HepG2 (cell line): ENCODE results near the gene FILIP1. TPM values are rescaled to one million over a fixed set of nuclear protein-coding genes. Genes with fewer than 3 reads are reported as not detected.

Source experiments
- ATAC-seq: fragments of 200-7000 bp; cut with Tn5 transposase; 3 replicates; pipeline ENCODE4 v1.9.1; 2020; ENCODE audit warnings: mild to moderate bottlenecking, moderate library complexity
- BruUV-seq: library from RNA; stranded (reverse); fragments of 400-500 nt; replicated peaks from 2 replicates; lab custom pipeline; 2021; lab: Mats Ljungman, UMichigan
- CTCF ChIA-PET: fragments of 300-600 bp; formaldehyde crosslinking; extraction: SDS; loops from one replicate; lab custom pipeline; 2021; ENCODE audit warnings: low total read pairs, inconsistent platforms, low intra/inter-chr PET ratio; lab: Yijun Ruan, JAX
- POLR2A ChIA-PET: fragments of 350-600 bp; sonication (Branson Sonifier 250); formaldehyde crosslinking; loops from one replicate; lab custom pipeline; 2020; ENCODE audit warnings: antibody characterized with exemption, inconsistent platforms; lab: Yijun Ruan, JAX
- DNase-seq: peaks from one replicate; pipeline ENCODE4 v3.0.0-alpha.2; 2015; ENCODE audit warnings: low spot score
- FAIRE-seq: peaks from 3 replicates; lab custom pipeline; 2011; peaks lifted over from hg19 to GRCh38; lab: Jason Lieb, UNC
- H2AFZ ChIP-seq: one replicate; pipeline ENCODE4 v1.6.1; 2011; ENCODE audit warnings: low read length, inconsistent platforms
- H3K27ac ChIP-seq: fragments of 300-600 bp; 3 replicates; pipeline ENCODE4 v1.8.0; 2011; ENCODE audit warnings: mixed run types, mild to moderate bottlenecking, mixed read lengths, low read length, inconsistent platforms; ENCODE audit not compliant: insufficient read depth; ENCODE audit errors: extremely low read length
- H3K27me3 ChIP-seq, 2 experiments: fragments of 200-600 bp in 1 of 2; 2 replicates in 1 of 2; 3 replicates in 1 of 2; pipeline versions ENCODE4 v1.6.0 to v1.8.0; 2011; ENCODE audit warnings: low read length in 2 of 2, mild to moderate bottlenecking in 2 of 2, moderate library complexity in 2 of 2, inconsistent platforms in 1 of 2; ENCODE audit not compliant: insufficient read depth in 2 of 2, control insufficient read depth in 1 of 2
- H3K36me3 ChIP-seq, 2 experiments: fragments of 200-600 bp in 1 of 2; replicated peaks in 1 of 2; 2 replicates in 1 of 2; 3 replicates in 1 of 2; pipeline versions ENCODE4 v1.5.1 to v1.8.0; 2011; ENCODE audit warnings: low read length in 2 of 2, inconsistent platforms in 1 of 2; ENCODE audit not compliant: insufficient read depth in 2 of 2, control insufficient read depth in 1 of 2
- H3K4me1 ChIP-seq: 2 replicates; pipeline ENCODE4 v1.5.1; 2012; ENCODE audit warnings: low read length, inconsistent platforms; ENCODE audit not compliant: insufficient read depth
- H3K4me2 ChIP-seq: 2 replicates; pipeline ENCODE4 v1.6.0; 2011; ENCODE audit warnings: low read depth, low read length, inconsistent platforms
- H3K4me3 ChIP-seq, 3 experiments: fragments of 200-600 bp in 1 of 3; sonication (generic), shearing (Covaris generic) in 1 of 3; replicated peaks in 1 of 3; 2 replicates each; pipeline ENCODE4 v1.5.1; 2011 to 2016; ENCODE audit warnings: low read length in 3 of 3, inconsistent platforms in 2 of 3, low read depth in 2 of 3, mild to moderate bottlenecking in 2 of 3, control low read depth in 1 of 3, mixed read lengths in 1 of 3; ENCODE audit not compliant: insufficient read depth in 1 of 3
- H3K79me2 ChIP-seq: one replicate; pipeline ENCODE4 v1.6.1; 2011; ENCODE audit warnings: low read length, inconsistent platforms; ENCODE audit not compliant: insufficient read depth
- H3K9ac ChIP-seq: 2 replicates; pipeline ENCODE4 v1.6.0; 2011; ENCODE audit warnings: mild to moderate bottlenecking, low read depth, low read length, inconsistent platforms; ENCODE audit not compliant: insufficient read depth
- H3K9me3 ChIP-seq: 2 replicates; pipeline ENCODE4 v1.5.1; 2012; ENCODE audit warnings: mild to moderate bottlenecking, low read length
- H4K20me1 ChIP-seq: 2 replicates; pipeline ENCODE4 v1.6.0; 2011; ENCODE audit warnings: inconsistent platforms, mild to moderate bottlenecking, low read length, moderate library complexity; ENCODE audit not compliant: insufficient read depth
- E2F5 ChIP-seq: sonication (generic); formaldehyde crosslinking; conservative IDR thresholded peaks from 2 replicates; pipeline ENCODE4 v1.4.0; 2020; ENCODE audit warnings: missing genetic modification reagents
- NFYB ChIP-seq: sonication (generic); formaldehyde crosslinking; IDR thresholded peaks from 2 replicates; pipeline ENCODE4 v1.4.0; 2020; ENCODE audit warnings: missing genetic modification reagents
- SAFB2 ChIP-seq: sonication (generic); formaldehyde crosslinking; IDR thresholded peaks from 2 replicates; pipeline ENCODE4 v1.5.1; 2020; ENCODE audit warnings: missing genetic modification reagents, low read depth, mild to moderate bottlenecking, borderline replicate concordance
- SCMH1 ChIP-seq: sonication (generic); formaldehyde crosslinking; IDR thresholded peaks from 2 replicates; pipeline ENCODE4 v1.9.0; 2021; ENCODE audit warnings: missing genetic modification reagents, mild to moderate bottlenecking, borderline replicate concordance
- SMARCE1 ChIP-seq: fragments of 450-650 bp; IDR thresholded peaks from 2 replicates; pipeline ENCODE4 v1.6.1; 2017; ENCODE audit warnings: borderline replicate concordance
- ZNF350 ChIP-seq: sonication (generic); formaldehyde crosslinking; IDR thresholded peaks from 2 replicates; pipeline ENCODE4 v1.4.0; 2020; ENCODE audit warnings: mild to moderate bottlenecking, low read depth, missing genetic modification reagents, borderline replicate concordance
- ZNF564 ChIP-seq: sonication (generic); formaldehyde crosslinking; IDR thresholded peaks from 2 replicates; pipeline ENCODE4 v1.8.1; 2023; ENCODE audit warnings: mild to moderate bottlenecking, missing genetic modification reagents
- WGBS: methylation state at CpG from one replicate; pipeline ENCODE4 v1.1.6; 2017; ENCODE audit warnings: low lambda C conversion rate; 5-methylcytosine and 5-hydroxymethylcytosine counted together
- in situ Hi-C: cut with HindIII; loops from 2 replicates; pipeline ENCODE4 v1.10.0; 2017; ENCODE audit warnings: low pct_unique_long_range_greater_than_20kb; ENCODE audit not compliant: extremely low pct_ligation_motif_present
- intact Hi-C: fragments of 100-400 bp; cut with micrococcal nuclease; formaldehyde crosslinking; loops from one replicate; pipeline ENCODE4 v1.10.0; 2022; ENCODE audit not compliant: unreplicated experiment
- polyA plus RNA-seq, 8 experiments: library from polyadenylated mRNA; depleted of rRNA in 3 of 8; stranded (reverse) in 7 of 8; unstranded in 1 of 8; fragments of >200 nt; fragmentation: Illumina TruSeq in 4 of 8; extraction: Trizol in 4 of 8; gene quantifications; 2 replicates each; pipeline versions ENCODE4 v1.2.1 to v1.2.3, GENCODE V29; 2011 to 2016; ENCODE audit warnings: low read depth in 4 of 8, missing spikeins in 1 of 8, mixed read lengths in 1 of 8; ENCODE audit not compliant: insufficient read depth in 1 of 8
- total RNA-seq, 5 experiments: library from RNA; depleted of rRNA; stranded (reverse); fragments of >200 nt; fragmentation: Illumina TruSeq; extraction: Trizol; gene quantifications; 2 replicates each; pipeline ENCODE4 v1.2.3, GENCODE V29; 2016; ENCODE audit warnings: low read depth in 1 of 5
- TF ChIP-seq, protein P1 (sequence below): sonication (generic); formaldehyde crosslinking; IDR thresholded peaks from 2 replicates; pipeline ENCODE4 v1.4.0; 2020; ENCODE audit warnings: mild to moderate bottlenecking, missing genetic modification reagents, borderline replicate concordance
- TF ChIP-seq, protein P2 (sequence below): sonication (generic); formaldehyde crosslinking; IDR thresholded peaks from 2 replicates; pipeline ENCODE4 v1.4.0; 2020; ENCODE audit warnings: missing genetic modification reagents

FILIP1 gene
- total and polyA plus RNA-seq, 2 of the 13 experiments (the other 11 are each of a cell fraction or from before 2014, with no cell fraction given): not detected

DNA sequence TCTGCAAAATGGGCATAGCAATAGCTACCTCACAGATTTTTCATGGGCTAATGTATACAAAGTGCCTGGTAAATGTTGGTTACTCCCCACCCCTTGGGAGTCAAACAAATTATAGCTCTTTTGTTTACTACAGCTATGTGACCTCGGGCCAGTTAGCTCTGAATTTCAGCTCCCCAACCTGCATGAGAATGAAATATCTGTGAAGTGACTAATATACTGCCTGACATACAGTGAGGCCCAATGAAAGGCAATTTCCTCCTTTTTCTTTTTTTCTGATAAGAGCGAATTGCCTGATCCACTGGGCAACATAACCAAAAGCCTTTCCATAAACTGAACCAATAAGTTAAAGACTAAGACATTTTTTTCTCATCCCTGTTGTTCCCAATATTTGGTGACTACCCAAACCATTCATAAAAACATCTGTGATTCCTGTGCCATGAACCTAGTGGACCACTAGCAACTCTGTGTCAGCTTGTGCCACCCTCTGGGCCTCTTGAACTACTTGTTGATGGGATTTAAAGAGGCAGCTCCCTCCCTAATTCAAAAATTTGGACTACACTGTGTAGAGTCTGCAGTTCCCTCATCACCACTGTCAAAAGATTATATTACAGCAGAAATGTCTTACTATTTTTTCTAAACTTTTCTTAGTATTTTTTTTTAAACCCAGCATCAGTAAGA is 117.1 kb downstream of the FILIP1 start:
- FAIRE-seq (no peak), ATAC-seq (no peak), DNase-seq (no peak)
- BruUV-seq: no TSS peak
- Histone ChIP-seq H3K4me1 (no peaks in the 10 kb centered on the region), H3K27ac (no peak overlapping the region), H3K9me3 (no peaks in the 10 kb centered on the region), H3K27me3 (no peaks in the 10 kb centered on the region), H3K79me2 (no peaks in the 10 kb centered on the region)
- CTCF ChIA-PET: no interaction called here
- intact Hi-C loops: no loop called here
- 20% methylated on average over 2 of the region's 2 CpGs for WGBS
- TF ChIP-seq, protein P1, sequence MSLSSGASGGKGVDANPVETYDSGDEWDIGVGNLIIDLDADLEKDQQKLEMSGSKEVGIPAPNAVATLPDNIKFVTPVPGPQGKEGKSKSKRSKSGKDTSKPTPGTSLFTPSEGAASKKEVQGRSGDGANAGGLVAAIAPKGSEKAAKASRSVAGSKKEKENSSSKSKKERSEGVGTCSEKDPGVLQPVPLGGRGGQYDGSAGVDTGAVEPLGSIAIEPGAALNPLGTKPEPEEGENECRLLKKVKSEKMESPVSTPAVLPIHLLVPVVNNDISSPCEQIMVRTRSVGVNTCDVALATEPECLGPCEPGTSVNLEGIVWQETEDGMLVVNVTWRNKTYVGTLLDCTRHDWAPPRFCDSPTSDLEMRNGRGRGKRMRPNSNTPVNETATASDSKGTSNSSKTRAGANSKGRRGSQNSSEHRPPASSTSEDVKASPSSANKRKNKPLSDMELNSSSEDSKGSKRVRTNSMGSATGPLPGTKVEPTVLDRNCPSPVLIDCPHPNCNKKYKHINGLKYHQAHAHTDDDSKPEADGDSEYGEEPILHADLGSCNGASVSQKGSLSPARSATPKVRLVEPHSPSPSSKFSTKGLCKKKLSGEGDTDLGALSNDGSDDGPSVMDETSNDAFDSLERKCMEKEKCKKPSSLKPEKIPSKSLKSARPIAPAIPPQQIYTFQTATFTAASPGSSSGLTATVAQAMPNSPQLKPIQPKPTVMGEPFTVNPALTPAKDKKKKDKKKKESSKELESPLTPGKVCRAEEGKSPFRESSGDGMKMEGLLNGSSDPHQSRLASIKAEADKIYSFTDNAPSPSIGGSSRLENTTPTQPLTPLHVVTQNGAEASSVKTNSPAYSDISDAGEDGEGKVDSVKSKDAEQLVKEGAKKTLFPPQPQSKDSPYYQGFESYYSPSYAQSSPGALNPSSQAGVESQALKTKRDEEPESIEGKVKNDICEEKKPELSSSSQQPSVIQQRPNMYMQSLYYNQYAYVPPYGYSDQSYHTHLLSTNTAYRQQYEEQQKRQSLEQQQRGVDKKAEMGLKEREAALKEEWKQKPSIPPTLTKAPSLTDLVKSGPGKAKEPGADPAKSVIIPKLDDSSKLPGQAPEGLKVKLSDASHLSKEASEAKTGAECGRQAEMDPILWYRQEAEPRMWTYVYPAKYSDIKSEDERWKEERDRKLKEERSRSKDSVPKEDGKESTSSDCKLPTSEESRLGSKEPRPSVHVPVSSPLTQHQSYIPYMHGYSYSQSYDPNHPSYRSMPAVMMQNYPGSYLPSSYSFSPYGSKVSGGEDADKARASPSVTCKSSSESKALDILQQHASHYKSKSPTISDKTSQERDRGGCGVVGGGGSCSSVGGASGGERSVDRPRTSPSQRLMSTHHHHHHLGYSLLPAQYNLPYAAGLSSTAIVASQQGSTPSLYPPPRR (CRISPR knock-in tag): no peak
- TF ChIP-seq NFYB (CRISPR knock-in tag) (no peak), ZNF564 (no peak), SCMH1 (no peak), ZNF350 (CRISPR knock-in tag) (no peak), SAFB2 (no peak), SMARCE1 (no peak), E2F5 (no peak)
- TF ChIP-seq, protein P2, sequence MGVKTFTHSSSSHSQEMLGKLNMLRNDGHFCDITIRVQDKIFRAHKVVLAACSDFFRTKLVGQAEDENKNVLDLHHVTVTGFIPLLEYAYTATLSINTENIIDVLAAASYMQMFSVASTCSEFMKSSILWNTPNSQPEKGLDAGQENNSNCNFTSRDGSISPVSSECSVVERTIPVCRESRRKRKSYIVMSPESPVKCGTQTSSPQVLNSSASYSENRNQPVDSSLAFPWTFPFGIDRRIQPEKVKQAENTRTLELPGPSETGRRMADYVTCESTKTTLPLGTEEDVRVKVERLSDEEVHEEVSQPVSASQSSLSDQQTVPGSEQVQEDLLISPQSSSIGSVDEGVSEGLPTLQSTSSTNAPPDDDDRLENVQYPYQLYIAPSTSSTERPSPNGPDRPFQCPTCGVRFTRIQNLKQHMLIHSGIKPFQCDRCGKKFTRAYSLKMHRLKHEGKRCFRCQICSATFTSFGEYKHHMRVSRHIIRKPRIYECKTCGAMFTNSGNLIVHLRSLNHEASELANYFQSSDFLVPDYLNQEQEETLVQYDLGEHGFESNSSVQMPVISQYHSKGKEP (CRISPR knock-in tag): no peak
- TF ChIP-seq, all 625 proteins: peak for 0
- in situ Hi-C loops: no loop called here
- Histone ChIP-seq H3K36me3 (no peaks in the 10 kb centered on the region), H3K4me3 (no peak overlapping the region), H4K20me1 (no peaks in the 10 kb centered on the region), H2AFZ (no peak overlapping the region), H3K9ac (no peak overlapping the region), H3K4me2 (no peak overlapping the region)
- POLR2A ChIA-PET: no interaction called here
